MM.1S (cell line): Measurements from ENCODE around the gene COL26A1.

ENCODE experiments used
- DNase-seq: peaks from one replicate; pipeline ENCODE4 v3.0.0-alpha.2; 2015
- H2AFZ ChIP-seq: fragments of 300-600 bp; sonication (generic); 2 replicates; pipeline ENCODE4 v1.6.0; 2016; ENCODE audit warnings: antibody characterized with exemption, low read length
- H3F3A ChIP-seq: fragments of 300-600 bp; sonication (generic); 2 replicates; pipeline ENCODE4 v1.6.1; 2016; ENCODE audit warnings: mild to moderate bottlenecking, antibody characterized with exemption, low read length, moderate library complexity, mixed read lengths; ENCODE audit not compliant: insufficient read depth
- H3K27ac ChIP-seq: fragments of 300-600 bp; sonication (generic); 2 replicates; pipeline ENCODE4 v1.5.1; 2016; ENCODE audit warnings: mild to moderate bottlenecking, low read length
- H3K27me3 ChIP-seq: fragments of 300-600 bp; sonication (generic); replicated peaks from 2 replicates; pipeline ENCODE4 v1.6.0; 2016; ENCODE audit warnings: low read length; ENCODE audit not compliant: insufficient read depth
- H3K36me3 ChIP-seq: fragments of 300-600 bp; sonication (generic); replicated peaks from 2 replicates; pipeline ENCODE4 v1.6.1; 2016; ENCODE audit warnings: mild to moderate bottlenecking, low read length, mixed read lengths; ENCODE audit not compliant: insufficient read depth
- H3K4me1 ChIP-seq: fragments of 300-600 bp; sonication (generic); 2 replicates; pipeline ENCODE4 v1.6.1; 2016; ENCODE audit warnings: low read length, mixed read lengths
- H3K4me2 ChIP-seq: fragments of 300-600 bp; sonication (generic); 2 replicates; pipeline ENCODE4 v1.6.0; 2016; ENCODE audit warnings: low read depth, low read length
- H3K4me3 ChIP-seq: fragments of 300-600 bp; sonication (generic); 2 replicates; pipeline ENCODE4 v1.5.1; 2016; ENCODE audit warnings: low read length, mixed read lengths
- H3K79me2 ChIP-seq: fragments of 300-600 bp; sonication (generic); 2 replicates; pipeline ENCODE4 v1.6.1; 2016; ENCODE audit warnings: mixed run types, low read length, mixed read lengths
- H3K9ac ChIP-seq: fragments of 300-600 bp; sonication (generic); 2 replicates; pipeline ENCODE4 v1.6.1; 2016; ENCODE audit warnings: low read length, mixed read lengths
- H3K9me2 ChIP-seq: fragments of 300-600 bp; sonication (generic); replicated peaks from 2 replicates; pipeline ENCODE4 v1.6.1; 2016; ENCODE audit warnings: mild to moderate bottlenecking, low read length, mixed read lengths; ENCODE audit not compliant: insufficient read depth
- H3K9me3 ChIP-seq: fragments of 300-600 bp; sonication (generic); replicated peaks from 2 replicates; pipeline ENCODE4 v1.6.1; 2016; ENCODE audit warnings: mild to moderate bottlenecking, low read length, mixed read lengths; ENCODE audit not compliant: insufficient read depth
- H4K20me1 ChIP-seq: fragments of 300-600 bp; sonication (generic); 2 replicates; pipeline ENCODE4 v1.6.1; 2016; ENCODE audit warnings: mild to moderate bottlenecking, low read length, moderate library complexity, mixed read lengths; ENCODE audit not compliant: insufficient read depth
- CTCF ChIP-seq: fragments of 300-600 bp; sonication (generic); IDR thresholded peaks from 2 replicates; pipeline ENCODE4 v1.5.1; 2016; ENCODE audit warnings: antibody characterized with exemption, low read length, mixed read lengths
- EZH2 ChIP-seq: fragments of 300-600 bp; sonication (generic); optimal IDR thresholded peaks from 2 replicates; pipeline ENCODE3; 2017; ENCODE audit warnings: low read depth, mild to moderate bottlenecking, antibody characterized with exemption, low read length, mixed read lengths
- EZH2phosphoT487 ChIP-seq: fragments of 300-600 bp; sonication (generic); IDR thresholded peaks from 2 replicates; pipeline ENCODE4 v1.6.1; 2018; ENCODE audit warnings: antibody characterized with exemption, low read length

COL26A1 gene

GRCh38 chr7:101357433-101357832, 5.2 kb upstream of the COL26A1 start:
- no peaks in the 10 kb centered on the region for H3K36me3 ChIP-seq

DNA sequence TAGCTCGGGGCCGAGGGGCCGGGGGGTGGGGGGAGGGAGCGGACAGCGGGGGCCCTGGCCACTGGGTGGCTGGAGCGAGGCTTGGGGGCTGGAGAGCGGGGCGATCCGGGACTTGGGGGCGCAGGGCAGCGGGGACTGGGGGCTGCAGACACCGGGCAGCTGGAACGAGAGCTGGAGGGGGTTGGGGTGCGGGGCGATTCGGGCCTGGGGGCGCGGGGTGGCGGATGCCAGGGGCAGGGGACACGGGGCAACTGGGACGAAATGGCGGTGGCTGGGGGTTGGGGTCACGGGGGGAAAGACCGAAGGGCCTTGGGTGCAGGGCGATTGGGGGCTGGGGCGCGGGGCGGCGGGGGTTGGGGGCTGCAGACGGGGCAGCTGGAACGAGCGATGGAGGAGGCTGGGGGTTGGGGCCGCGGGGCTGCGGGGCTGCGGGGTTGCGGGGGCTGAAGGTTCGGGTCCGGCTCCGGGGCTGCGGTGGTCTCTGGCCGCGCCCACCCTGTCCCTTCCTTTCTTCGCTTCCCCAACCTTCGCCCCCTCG, 590 bp downstream of the COL26A1 start:
- no peak for DNase-seq
- H3K36me3 ChIP-seq = no peaks in the 10 kb centered on the region
- H3K9me3 ChIP-seq = no peaks in the 10 kb centered on the region
- H3K27ac ChIP-seq = no peak overlapping the region
- H3K9ac ChIP-seq = no peak overlapping the region
- no peaks in the 10 kb centered on the region for H4K20me1 ChIP-seq
- TF ChIP-seq EZH2 = no peak
- TF ChIP-seq EZH2phosphoT487 = no peak
- TF ChIP-seq CTCF = no peak
- no peaks in the 10 kb centered on the region for H3K79me2 ChIP-seq
- H3K4me3 ChIP-seq = no peak overlapping the region
- H3K4me1 ChIP-seq = no peaks in the 10 kb centered on the region
- no peaks in the 10 kb centered on the region for H3K9me2 ChIP-seq
- H2AFZ ChIP-seq = no peak overlapping the region
- H3K27me3 ChIP-seq = peaks cover 58% of the 10 kb centered on the region
- H3K4me2 ChIP-seq = no peak overlapping the region
- no peaks in the 10 kb centered on the region for H3F3A ChIP-seq

More at GRCh38 chr7:101357433-101357832, 5.2 kb upstream of the COL26A1 start:
- Histone ChIP-seq H3K9me2 (no peaks in the 10 kb centered on the region), H3K4me2 (no peak overlapping the region), H3F3A (no peaks in the 10 kb centered on the region), H3K9me3 (no peaks in the 10 kb centered on the region), H3K4me1 (no peaks in the 10 kb centered on the region), H3K4me3 (no peak overlapping the region), H3K9ac (no peak overlapping the region), H2AFZ (no peak overlapping the region), H3K79me2 (no peaks in the 10 kb centered on the region), H3K27ac (no peak overlapping the region), H3K27me3 (peaks cover 61% of the 10 kb centered on the region), H4K20me1 (no peaks in the 10 kb centered on the region)
- DNase-seq = no peak
- TF ChIP-seq CTCF (no peak), EZH2 (no peak), EZH2phosphoT487 (no peak)

DNA sequence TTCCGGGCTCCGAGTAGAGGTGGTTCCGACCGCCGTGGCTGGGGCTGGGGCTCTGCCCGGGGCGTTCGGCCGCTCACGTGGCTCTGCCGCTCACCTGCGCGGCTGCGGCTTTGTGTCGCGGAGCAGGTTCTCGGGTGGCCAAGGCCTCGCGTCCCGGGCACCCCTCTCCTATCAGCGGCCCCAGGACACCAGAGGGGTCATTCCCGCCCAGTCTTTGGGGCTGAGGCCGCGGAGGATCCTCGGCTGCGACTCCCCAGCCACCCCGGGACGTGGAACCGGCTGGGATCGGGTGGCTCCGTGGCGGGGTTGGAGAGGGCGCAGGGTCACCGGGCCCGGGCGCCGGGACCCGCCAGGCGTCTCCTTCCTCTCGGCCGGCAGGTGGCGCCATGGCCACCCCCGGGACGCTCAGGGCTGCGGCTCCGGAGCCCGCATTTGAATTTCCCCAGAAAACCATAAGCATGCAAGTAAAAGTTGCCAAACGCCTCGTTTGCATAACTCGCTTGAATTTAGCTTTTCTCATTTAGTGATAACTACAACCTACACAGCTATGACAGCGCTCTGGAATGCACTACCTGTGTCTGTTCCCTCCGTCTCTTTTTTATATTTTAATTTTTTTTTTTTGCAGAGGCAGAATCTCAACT, 1.2 kb downstream of the COL26A1 start:
- H3K4me3 ChIP-seq = no peak overlapping the region

More for the DNA sequence above, 1.2 kb downstream of the COL26A1 start:
- Histone ChIP-seq H3K27ac (no peak overlapping the region), H3K4me2 (peak overlapping the region; percentile 65; the same call in 1 of the 2 replicates), H3K27me3 (peaks cover 64% of the 10 kb centered on the region), H3K9me3 (no peaks in the 10 kb centered on the region), H3K9me2 (no peaks in the 10 kb centered on the region), H4K20me1 (no peaks in the 10 kb centered on the region), H3F3A (no peaks in the 10 kb centered on the region), H3K36me3 (no peaks in the 10 kb centered on the region), H2AFZ (no peak overlapping the region), H3K9ac (no peak overlapping the region), H3K79me2 (no peaks in the 10 kb centered on the region), H3K4me1 (no peaks in the 10 kb centered on the region)
- DNase-seq = peak; percentile 57
- TF ChIP-seq CTCF = peak; percentile 72
- no peak for TF ChIP-seq EZH2phosphoT487
